ENCODE results near the gene MAJIN.

DNA sequence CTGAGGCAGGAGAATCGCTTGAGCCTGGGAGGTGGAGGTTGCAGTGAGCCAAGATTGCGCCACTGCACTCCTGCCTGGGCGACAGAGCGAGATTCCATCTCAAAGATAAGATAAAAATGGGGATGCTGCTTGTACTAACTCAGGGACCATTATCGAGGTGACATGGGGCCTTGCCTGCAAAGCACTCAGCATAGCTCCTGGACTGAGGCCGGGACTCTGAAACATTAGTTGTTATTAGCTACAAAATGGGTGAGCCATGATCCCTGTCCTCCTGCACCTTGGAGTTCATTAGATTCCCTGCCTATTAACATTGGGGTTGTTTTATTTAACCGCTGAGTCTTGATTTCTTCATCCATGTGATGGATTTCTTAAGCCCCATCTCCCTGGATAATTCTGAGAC is 42.3 kb downstream of the MAJIN start:
- TF ChIP-seq, protein P1, sequence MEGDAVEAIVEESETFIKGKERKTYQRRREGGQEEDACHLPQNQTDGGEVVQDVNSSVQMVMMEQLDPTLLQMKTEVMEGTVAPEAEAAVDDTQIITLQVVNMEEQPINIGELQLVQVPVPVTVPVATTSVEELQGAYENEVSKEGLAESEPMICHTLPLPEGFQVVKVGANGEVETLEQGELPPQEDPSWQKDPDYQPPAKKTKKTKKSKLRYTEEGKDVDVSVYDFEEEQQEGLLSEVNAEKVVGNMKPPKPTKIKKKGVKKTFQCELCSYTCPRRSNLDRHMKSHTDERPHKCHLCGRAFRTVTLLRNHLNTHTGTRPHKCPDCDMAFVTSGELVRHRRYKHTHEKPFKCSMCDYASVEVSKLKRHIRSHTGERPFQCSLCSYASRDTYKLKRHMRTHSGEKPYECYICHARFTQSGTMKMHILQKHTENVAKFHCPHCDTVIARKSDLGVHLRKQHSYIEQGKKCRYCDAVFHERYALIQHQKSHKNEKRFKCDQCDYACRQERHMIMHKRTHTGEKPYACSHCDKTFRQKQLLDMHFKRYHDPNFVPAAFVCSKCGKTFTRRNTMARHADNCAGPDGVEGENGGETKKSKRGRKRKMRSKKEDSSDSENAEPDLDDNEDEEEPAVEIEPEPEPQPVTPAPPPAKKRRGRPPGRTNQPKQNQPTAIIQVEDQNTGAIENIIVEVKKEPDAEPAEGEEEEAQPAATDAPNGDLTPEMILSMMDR (IDR thresholded peaks at IDR 0.05; ENCODE audit: poor library complexity) = no peak
- no peak for TF ChIP-seq EZH2 (IDR thresholded peaks at IDR 0.05; ENCODE audit: borderline replicate concordance)

All from hepatocyte (in vitro differentiated cells).